OCI-LY1 (cell line): ENCODE data around the gene ODF4.

Experiments used
- CTCF ChIP-seq: fragments of 200-600 bp; sonication (generic), shearing (Covaris generic); IDR thresholded peaks from 2 replicates; pipeline ENCODE4 v1.5.1; 2017; ENCODE audit warnings: mild to moderate bottlenecking, antibody characterized with exemption, low read length, moderate library complexity, mixed read lengths
- EZH2 ChIP-seq: fragments of 200-600 bp; sonication (generic), shearing (Covaris generic); IDR thresholded peaks from 2 replicates; pipeline ENCODE4 v1.8.0; 2017; ENCODE audit warnings: borderline replicate concordance, mixed run types, mild to moderate bottlenecking, antibody characterized with exemption, low read length, moderate library complexity, mixed read lengths

GRCh38 chr17:8350339-8350738 lies 10.7 kb downstream of the ODF4 start:
- TF ChIP-seq CTCF: no peak
- TF ChIP-seq EZH2: no peak
